Progenitor cell of endocrine pancreas (in vitro differentiated cells): ENCODE results near the gene SBK2. TPM values are rescaled to one million over a fixed set of nuclear protein-coding genes. Genes with fewer than 3 reads are reported as not detected.

Experiments used
- DNase-seq: peaks from one replicate; pipeline ENCODE4 v3.0.0; 2021; ENCODE audit warnings: low spot score; ENCODE audit not compliant: unreplicated experiment
- H3K27ac Mint-ChIP-seq: 2 replicates; pipeline ENCODE4 v1.8.0; 2021; ENCODE audit warnings: mild to moderate bottlenecking, moderate library complexity, mixed read lengths
- H3K27me3 Mint-ChIP-seq: 2 replicates; pipeline ENCODE4 v1.8.0; 2021; ENCODE audit warnings: mixed read lengths
- H3K36me3 Mint-ChIP-seq: 2 replicates; pipeline ENCODE4 v1.8.0; 2022; ENCODE audit warnings: mixed read lengths; ENCODE audit not compliant: insufficient read depth
- H3K4me1 Mint-ChIP-seq: 2 replicates; pipeline ENCODE4 v1.8.0; 2021; ENCODE audit warnings: low read depth, mixed read lengths
- H3K4me3 Mint-ChIP-seq: 2 replicates; pipeline ENCODE4 v1.8.0; 2021; ENCODE audit warnings: low read depth, mild to moderate bottlenecking, moderate library complexity, mixed read lengths
- H3K9me3 Mint-ChIP-seq: 2 replicates; pipeline ENCODE4 v1.8.0; 2021; ENCODE audit warnings: low read depth, mixed read lengths
- total RNA-seq: library from RNA; stranded (reverse); gene quantifications from 2 replicates; pipeline ENCODE4 v1.2.1, GENCODE V29; 2021
- TF ChIP-seq, protein P1 (sequence below): fragments of 200-600 bp; sonication (generic); IDR thresholded peaks from one replicate; pipeline ENCODE4 v1.5.0; 2021; ENCODE audit warnings: antibody characterized with exemption, mild to moderate bottlenecking; ENCODE audit not compliant: unreplicated experiment

Gene SBK2
- total RNA-seq, 1 donor from 2014 or later: 2.3 TPM

DNA sequence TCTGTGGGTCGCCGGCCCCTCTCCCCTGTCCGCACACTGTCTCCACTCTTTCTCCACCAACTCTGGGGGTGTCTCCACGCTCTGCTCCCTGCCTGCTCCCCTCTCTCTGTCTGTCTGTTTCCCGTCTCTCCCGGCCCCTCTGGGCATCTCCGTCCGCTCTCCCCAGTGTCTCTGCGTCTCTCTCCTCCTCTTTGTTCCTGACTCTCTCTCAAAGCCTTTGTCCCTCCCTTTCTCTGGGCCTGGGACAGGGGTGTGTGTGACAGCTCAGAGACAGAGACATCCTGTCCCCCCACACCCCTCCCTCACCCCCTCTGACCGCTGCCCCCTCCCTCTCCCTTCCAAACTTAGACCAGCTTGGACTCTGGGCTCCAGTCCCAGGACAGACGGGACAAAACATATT, 9.1 kb upstream of the SBK2 start:
- Mint-ChIP-seq H3K36me3 (no peaks in the 10 kb centered on the region), H3K27me3 (peaks cover 20% of the 10 kb centered on the region), H3K4me3 (no peak overlapping the region), H3K27ac (no peak overlapping the region), H3K4me1 (peaks cover 17% of the 10 kb centered on the region), H3K9me3 (peaks cover 4% of the 10 kb centered on the region)
- TF ChIP-seq, protein P1, sequence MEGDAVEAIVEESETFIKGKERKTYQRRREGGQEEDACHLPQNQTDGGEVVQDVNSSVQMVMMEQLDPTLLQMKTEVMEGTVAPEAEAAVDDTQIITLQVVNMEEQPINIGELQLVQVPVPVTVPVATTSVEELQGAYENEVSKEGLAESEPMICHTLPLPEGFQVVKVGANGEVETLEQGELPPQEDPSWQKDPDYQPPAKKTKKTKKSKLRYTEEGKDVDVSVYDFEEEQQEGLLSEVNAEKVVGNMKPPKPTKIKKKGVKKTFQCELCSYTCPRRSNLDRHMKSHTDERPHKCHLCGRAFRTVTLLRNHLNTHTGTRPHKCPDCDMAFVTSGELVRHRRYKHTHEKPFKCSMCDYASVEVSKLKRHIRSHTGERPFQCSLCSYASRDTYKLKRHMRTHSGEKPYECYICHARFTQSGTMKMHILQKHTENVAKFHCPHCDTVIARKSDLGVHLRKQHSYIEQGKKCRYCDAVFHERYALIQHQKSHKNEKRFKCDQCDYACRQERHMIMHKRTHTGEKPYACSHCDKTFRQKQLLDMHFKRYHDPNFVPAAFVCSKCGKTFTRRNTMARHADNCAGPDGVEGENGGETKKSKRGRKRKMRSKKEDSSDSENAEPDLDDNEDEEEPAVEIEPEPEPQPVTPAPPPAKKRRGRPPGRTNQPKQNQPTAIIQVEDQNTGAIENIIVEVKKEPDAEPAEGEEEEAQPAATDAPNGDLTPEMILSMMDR: no peak
- DNase-seq: no peak

DNA sequence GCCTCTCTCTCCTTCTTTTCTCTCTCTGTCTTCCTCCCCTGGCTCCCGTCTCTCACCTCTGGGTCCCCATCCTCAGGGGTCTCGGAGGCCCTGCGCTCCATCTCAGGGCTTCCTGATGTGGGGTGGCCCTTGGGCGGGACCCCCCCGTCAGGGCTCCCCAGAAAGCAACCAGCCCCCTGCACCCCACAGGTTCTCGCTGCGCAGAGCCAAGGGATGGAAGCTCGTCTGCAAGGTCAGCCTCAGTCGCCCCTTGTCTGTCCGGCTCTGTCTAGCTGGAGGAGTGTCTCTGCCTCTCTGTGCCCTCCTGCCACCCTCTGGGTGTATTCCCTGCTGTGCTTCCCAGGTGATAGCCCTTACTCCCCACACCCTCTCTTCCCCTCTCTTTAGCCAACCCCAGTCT, 8.5 kb upstream of the SBK2 start, which contains the start of gene SBK3:
Gene SBK3, minus strand, starts transcription at position 101 of the 400 bp plus-strand sequence. Its CDS starts 0 bp downstream, at position 101.
- Mint-ChIP-seq H3K27me3 (peaks cover 20% of the 10 kb centered on the region), H3K27ac (no peak within 1 kb of the TSS), H3K4me1 (peaks cover 17% of the 10 kb centered on the region), H3K4me3 (no peak within 1 kb of the TSS), H3K9me3 (peaks cover 4% of the 10 kb centered on the region), H3K36me3 (no peaks in the 10 kb centered on the region)
- TF ChIP-seq, protein P1: no peak
- DNase-seq: no peak

DNA sequence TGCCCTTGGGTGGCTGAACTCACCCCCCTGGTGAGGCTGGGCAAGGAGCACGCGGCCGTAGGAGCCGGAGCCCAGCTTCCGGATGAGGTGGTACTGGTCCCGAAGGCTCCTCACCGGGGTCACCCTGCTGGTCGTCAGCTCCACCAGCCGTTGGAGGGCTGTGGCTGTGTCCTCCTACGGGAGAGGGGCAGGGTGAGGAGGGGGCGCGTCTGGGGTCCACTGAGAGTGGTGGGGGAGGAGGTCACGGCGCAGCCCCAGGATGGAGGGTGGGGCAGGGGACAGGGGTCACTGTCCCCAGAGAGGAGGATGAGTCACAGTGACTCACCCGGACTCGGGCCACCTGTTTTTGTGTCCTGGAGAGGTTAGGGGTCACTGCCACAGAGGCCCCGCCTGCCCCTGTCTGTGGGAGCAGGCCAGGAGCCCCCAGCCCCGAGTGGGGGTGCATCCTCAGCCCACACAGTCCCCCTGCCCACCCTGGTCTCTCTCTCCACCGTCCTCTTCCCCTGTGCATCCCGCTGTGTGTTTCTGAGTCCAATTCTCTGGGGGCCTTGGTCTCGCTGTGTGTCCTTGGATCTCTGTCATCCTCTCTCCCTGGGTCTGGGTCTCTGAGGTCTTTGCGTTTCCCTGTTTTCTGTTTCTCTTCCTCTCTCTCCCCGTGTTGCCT, 8.0 kb upstream of the SBK2 start:
- no peaks in the 10 kb centered on the region for H3K36me3 Mint-ChIP-seq
- H3K4me3 Mint-ChIP-seq: no peak overlapping the region
- TF ChIP-seq, protein P1: no peak
- H3K27ac Mint-ChIP-seq: no peak overlapping the region
- DNase-seq: no peak
- peaks cover 4% of the 10 kb centered on the region for H3K9me3 Mint-ChIP-seq
- peaks cover 12% of the 10 kb centered on the region for H3K4me1 Mint-ChIP-seq
- H3K27me3 Mint-ChIP-seq: peaks cover 20% of the 10 kb centered on the region

DNA sequence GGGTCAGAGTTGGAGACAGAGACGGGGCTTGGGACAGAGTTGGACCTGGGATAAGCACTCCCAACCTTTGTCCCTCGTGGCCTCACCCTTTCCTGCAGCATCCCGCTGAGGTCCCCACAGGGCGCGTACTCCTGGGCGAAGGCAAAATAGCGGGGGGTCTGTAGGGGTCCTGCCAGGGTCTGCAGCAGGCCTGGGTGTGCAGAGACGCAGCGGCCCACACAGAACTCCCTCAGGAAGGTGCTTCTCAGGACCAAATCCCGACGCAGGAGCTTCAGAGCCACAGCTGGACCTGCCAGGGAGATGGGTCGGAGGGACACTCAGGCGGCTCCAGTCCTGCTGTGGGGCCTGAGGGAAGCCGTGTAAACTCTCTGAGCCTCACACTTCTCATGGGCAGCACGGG, 7.1 kb upstream of the SBK2 start:
- H3K4me1 Mint-ChIP-seq: peaks cover 8% of the 10 kb centered on the region
- H3K36me3 Mint-ChIP-seq: no peaks in the 10 kb centered on the region
- H3K27me3 Mint-ChIP-seq: peaks cover 20% of the 10 kb centered on the region
- no peak overlapping the region for H3K27ac Mint-ChIP-seq
- peaks cover 4% of the 10 kb centered on the region for H3K9me3 Mint-ChIP-seq
- no peak overlapping the region for H3K4me3 Mint-ChIP-seq
- TF ChIP-seq, protein P1: no peak
- DNase-seq: no peak

DNA sequence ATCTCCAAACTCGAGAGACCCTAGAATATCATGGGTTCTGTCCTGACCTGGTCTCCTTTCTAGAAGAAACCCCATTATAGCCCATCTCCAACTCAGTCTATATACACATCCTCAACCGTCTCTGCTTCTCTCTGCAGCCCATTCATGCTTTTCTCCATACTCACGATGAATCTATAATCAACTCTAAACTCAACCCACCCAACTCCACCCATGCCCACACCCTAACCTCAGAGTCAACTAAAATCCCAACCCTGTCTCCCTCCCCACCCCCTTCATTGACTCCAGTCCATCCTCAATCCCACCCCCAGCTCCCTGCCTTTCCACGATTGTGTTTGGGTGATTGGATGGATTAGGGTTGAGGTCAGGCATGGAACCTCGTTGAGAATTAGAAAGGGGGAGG, 6.6 kb upstream of the SBK2 start:
- no peak overlapping the region for H3K4me3 Mint-ChIP-seq
- DNase-seq: no peak
- H3K27ac Mint-ChIP-seq: no peak overlapping the region

More for the DNA sequence above, 6.6 kb upstream of the SBK2 start:
- no peaks in the 10 kb centered on the region for H3K36me3 Mint-ChIP-seq
- H3K4me1 Mint-ChIP-seq: peaks cover 8% of the 10 kb centered on the region
- peaks cover 4% of the 10 kb centered on the region for H3K9me3 Mint-ChIP-seq
- TF ChIP-seq, protein P1: no peak
- H3K27me3 Mint-ChIP-seq: peaks cover 20% of the 10 kb centered on the region
